GM23338 (cell line): ENCODE results near the gene BHLHE41. TPM values are rescaled to one million over a fixed set of nuclear protein-coding genes. Genes with fewer than 3 reads are reported as not detected.

ENCODE experiments used
- NANOG ChIP-seq: IDR thresholded peaks from 2 replicates; pipeline ENCODE4 v1.6.1; 2016; ENCODE audit warnings: antibody characterized with exemption, borderline replicate concordance
- POLR2AphosphoS5 ChIP-seq: IDR thresholded peaks from 2 replicates; pipeline ENCODE4 v1.6.1; 2016; ENCODE audit warnings: antibody characterized with exemption, low read depth
- STAT1 ChIP-seq: IDR thresholded peaks from one replicate; pipeline ENCODE4 v1.6.1; 2016; ENCODE audit warnings: antibody characterized with exemption; ENCODE audit not compliant: unreplicated experiment
- ZNF114 ChIP-seq: fragments of 250-450 bp; sonication (Bioruptor Pico); IDR thresholded peaks from 2 replicates; pipeline ENCODE4 v1.5.0; 2020; ENCODE audit warnings: mild to moderate bottlenecking, moderate library complexity
- ZNF331 ChIP-seq: fragments of 250-450 bp; sonication (Bioruptor Pico); IDR thresholded peaks from 2 replicates; pipeline ENCODE4 v1.5.0; 2020; ENCODE audit warnings: low read depth, mild to moderate bottlenecking, moderate library complexity
- polyA plus RNA-seq: library from polyadenylated mRNA; unstranded; fragments of >200 nt; fragmentation: Nextera tagmentation; extraction: Ambion mirVana; gene quantifications from 2 replicates; pipeline ENCODE4 v1.2.1, GENCODE V29; 2016
- total RNA-seq: library from RNA; depleted of rRNA; stranded (reverse); fragments of >200 nt; shearing (Covaris generic); gene quantifications from 2 replicates; pipeline ENCODE4 v1.2.3, GENCODE V29; 2014; rRNA removed
- TF ChIP-seq, protein P1 (sequence below): fragments of 250-450 bp; sonication (Bioruptor Pico); IDR thresholded peaks from 2 replicates; pipeline ENCODE4 v1.5.0; 2020; ENCODE audit warnings: mild to moderate bottlenecking, moderate library complexity

Gene BHLHE41
- total and polyA plus RNA-seq, 2 experiments from 2014 or later, result 1.6 to 2.9 TPM

GRCh38 chr12:26077915-26078702, 46.7 kb downstream of the BHLHE41 start (continued):
- TF ChIP-seq, protein P1, sequence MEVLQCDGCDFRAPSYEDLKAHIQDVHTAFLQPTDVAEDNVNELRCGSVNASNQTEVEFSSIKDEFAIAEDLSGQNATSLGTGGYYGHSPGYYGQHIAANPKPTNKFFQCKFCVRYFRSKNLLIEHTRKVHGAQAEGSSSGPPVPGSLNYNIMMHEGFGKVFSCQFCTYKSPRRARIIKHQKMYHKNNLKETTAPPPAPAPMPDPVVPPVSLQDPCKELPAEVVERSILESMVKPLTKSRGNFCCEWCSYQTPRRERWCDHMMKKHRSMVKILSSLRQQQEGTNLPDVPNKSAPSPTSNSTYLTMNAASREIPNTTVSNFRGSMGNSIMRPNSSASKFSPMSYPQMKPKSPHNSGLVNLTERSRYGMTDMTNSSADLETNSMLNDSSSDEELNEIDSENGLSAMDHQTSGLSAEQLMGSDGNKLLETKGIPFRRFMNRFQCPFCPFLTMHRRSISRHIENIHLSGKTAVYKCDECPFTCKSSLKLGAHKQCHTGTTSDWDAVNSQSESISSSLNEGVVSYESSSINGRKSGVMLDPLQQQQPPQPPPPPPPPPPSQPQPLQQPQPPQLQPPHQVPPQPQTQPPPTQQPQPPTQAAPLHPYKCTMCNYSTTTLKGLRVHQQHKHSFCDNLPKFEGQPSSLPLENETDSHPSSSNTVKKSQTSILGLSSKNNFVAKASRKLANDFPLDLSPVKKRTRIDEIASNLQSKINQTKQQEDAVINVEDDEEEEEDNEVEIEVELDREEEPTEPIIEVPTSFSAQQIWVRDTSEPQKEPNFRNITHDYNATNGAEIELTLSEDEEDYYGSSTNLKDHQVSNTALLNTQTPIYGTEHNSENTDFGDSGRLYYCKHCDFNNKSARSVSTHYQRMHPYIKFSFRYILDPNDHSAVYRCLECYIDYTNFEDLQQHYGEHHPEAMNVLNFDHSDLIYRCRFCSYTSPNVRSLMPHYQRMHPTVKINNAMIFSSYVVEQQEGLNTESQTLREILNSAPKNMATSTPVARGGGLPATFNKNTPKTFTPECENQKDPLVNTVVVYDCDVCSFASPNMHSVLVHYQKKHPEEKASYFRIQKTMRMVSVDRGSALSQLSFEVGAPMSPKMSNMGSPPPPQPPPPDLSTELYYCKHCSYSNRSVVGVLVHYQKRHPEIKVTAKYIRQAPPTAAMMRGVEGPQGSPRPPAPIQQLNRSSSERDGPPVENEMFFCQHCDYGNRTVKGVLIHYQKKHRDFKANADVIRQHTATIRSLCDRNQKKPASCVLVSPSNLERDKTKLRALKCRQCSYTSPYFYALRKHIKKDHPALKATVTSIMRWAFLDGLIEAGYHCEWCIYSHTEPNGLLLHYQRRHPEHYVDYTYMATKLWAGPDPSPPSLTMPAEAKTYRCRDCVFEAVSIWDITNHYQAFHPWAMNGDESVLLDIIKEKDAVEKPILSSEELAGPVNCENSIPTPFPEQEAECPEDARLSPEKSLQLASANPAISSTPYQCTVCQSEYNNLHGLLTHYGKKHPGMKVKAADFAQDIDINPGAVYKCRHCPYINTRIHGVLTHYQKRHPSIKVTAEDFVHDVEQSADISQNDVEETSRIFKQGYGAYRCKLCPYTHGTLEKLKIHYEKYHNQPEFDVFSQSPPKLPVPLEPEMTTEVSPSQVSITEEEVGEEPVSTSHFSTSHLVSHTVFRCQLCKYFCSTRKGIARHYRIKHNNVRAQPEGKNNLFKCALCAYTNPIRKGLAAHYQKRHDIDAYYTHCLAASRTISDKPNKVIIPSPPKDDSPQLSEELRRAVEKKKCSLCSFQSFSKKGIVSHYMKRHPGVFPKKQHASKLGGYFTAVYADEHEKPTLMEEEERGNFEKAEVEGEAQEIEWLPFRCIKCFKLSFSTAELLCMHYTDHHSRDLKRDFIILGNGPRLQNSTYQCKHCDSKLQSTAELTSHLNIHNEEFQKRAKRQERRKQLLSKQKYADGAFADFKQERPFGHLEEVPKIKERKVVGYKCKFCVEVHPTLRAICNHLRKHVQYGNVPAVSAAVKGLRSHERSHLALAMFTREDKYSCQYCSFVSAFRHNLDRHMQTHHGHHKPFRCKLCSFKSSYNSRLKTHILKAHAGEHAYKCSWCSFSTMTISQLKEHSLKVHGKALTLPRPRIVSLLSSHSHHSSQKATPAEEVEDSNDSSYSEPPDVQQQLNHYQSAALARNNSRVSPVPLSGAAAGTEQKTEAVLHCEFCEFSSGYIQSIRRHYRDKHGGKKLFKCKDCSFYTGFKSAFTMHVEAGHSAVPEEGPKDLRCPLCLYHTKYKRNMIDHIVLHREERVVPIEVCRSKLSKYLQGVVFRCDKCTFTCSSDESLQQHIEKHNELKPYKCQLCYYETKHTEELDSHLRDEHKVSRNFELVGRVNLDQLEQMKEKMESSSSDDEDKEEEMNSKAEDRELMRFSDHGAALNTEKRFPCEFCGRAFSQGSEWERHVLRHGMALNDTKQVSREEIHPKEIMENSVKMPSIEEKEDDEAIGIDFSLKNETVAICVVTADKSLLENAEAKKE (CRISPR knock-in tag), result no peak
- TF ChIP-seq ZNF114 (no peak), ZNF331 (CRISPR knock-in tag) (no peak), POLR2AphosphoS5 (no peak), NANOG (no peak), STAT1 (no peak)

Other genes with a start within 250 kb of the BHLHE41 start
- gene RASSF8, start 166.4 kb downstream of the BHLHE41 start, total RNA-seq, result 30.6 and 30.8 TPM in 2 replicates
- 11.5 and 13.4 TPM in 2 replicates for gene RASSF8, start 166.4 kb downstream of the BHLHE41 start, polyA plus RNA-seq
- gene SSPN, start 70.5 kb upstream of the BHLHE41 start, total RNA-seq, result 1.1 and 3.1 TPM in 2 replicates
- 2.3 and 2.8 TPM in 2 replicates for gene SSPN, start 70.5 kb upstream of the BHLHE41 start, polyA plus RNA-seq